HG03139 (cell line): ENCODE data around the gene ERICH3.
A peak's percentile ranks its signal among the peaks of the same experiment; 100 is the strongest.
"Not testable (repeated sequence)": the region's sequence is repeated elsewhere in the genome, so short reads cannot be mapped to it uniquely, and the experiment has no call there.

Source experiments
- ATAC-seq: cut with Tn5 transposase; IDR thresholded peaks from one replicate; pipeline ENCODE4 v1.9.1; 2021; ENCODE audit not compliant: unreplicated experiment

The ERICH3 gene

GRCh38 chr1:74681449-74681848 lies 7.9 kb upstream of the ERICH3 start:
- peak; percentile 74 for ATAC-seq

- ATAC-seq = peak; percentile 28
Measured at GRCh38 chr1:74681001-74681400, 7.4 kb upstream of the ERICH3 start.

- no peak for ATAC-seq
Measured at GRCh38 chr1:74679811-74680210, 6.2 kb upstream of the ERICH3 start.

GRCh38 chr1:74677926-74678325 lies 4.3 kb upstream of the ERICH3 start:
- ATAC-seq = no peak

- ATAC-seq = peak; percentile 13
Measured at GRCh38 chr1:74674278-74675048, 871 bp upstream of the ERICH3 start.

GRCh38 chr1:74670866-74671265 lies 2.7 kb downstream of the ERICH3 start:
- ATAC-seq = not testable (repeated sequence)

GRCh38 chr1:74654708-74655107 lies 18.9 kb downstream of the ERICH3 start:
- ATAC-seq = no peak

GRCh38 chr1:74652711-74653139 lies 20.9 kb downstream of the ERICH3 start:
- ATAC-seq = peak; percentile 99

- no peak for ATAC-seq
Measured at GRCh38 chr1:74650561-74650960, 23.0 kb downstream of the ERICH3 start.

- ATAC-seq = no peak
Measured at GRCh38 chr1:74641876-74642275, 31.7 kb downstream of the ERICH3 start.

- no peak for ATAC-seq
Measured at GRCh38 chr1:74641161-74641560, 32.4 kb downstream of the ERICH3 start.

- no peak for ATAC-seq
Measured at GRCh38 chr1:74637296-74637695, 36.3 kb downstream of the ERICH3 start.

GRCh38 chr1:74629283-74629682 lies 44.3 kb downstream of the ERICH3 start:
- ATAC-seq = no peak

- ATAC-seq = no peak
Measured at GRCh38 chr1:74623716-74624115, 49.9 kb downstream of the ERICH3 start.

GRCh38 chr1:74620242-74620641 lies 53.4 kb downstream of the ERICH3 start:
- no peak for ATAC-seq

GRCh38 chr1:74618974-74619373 lies 54.6 kb downstream of the ERICH3 start:
- no peak for ATAC-seq

- ATAC-seq = no peak
Measured at GRCh38 chr1:74613894-74614293, 59.7 kb downstream of the ERICH3 start.

- no peak for ATAC-seq
Measured at GRCh38 chr1:74611887-74612286, 61.7 kb downstream of the ERICH3 start.

- no peak for ATAC-seq
Measured at GRCh38 chr1:74610961-74611360, 62.6 kb downstream of the ERICH3 start.

- ATAC-seq = no peak
Measured at GRCh38 chr1:74609810-74610371, 63.7 kb downstream of the ERICH3 start.

- ATAC-seq = no peak
Measured at GRCh38 chr1:74596717-74597116, 76.9 kb downstream of the ERICH3 start.
